OCI-LY1 (cell line): ENCODE measurements around the gene MEGF8.

Source experiments
- EZH2 ChIP-seq: fragments of 200-600 bp; sonication (generic), shearing (Covaris generic); IDR thresholded peaks from 2 replicates; pipeline ENCODE4 v1.8.0; 2017; ENCODE audit warnings: borderline replicate concordance, mixed run types, mild to moderate bottlenecking, antibody characterized with exemption, low read length, moderate library complexity, mixed read lengths
- TF ChIP-seq, protein P1 (sequence below): fragments of 200-600 bp; sonication (generic), shearing (Covaris generic); IDR thresholded peaks from 2 replicates; pipeline ENCODE4 v1.5.1; 2017; ENCODE audit warnings: mild to moderate bottlenecking, antibody characterized with exemption, low read length, moderate library complexity, mixed read lengths

- TF ChIP-seq, protein P1, sequence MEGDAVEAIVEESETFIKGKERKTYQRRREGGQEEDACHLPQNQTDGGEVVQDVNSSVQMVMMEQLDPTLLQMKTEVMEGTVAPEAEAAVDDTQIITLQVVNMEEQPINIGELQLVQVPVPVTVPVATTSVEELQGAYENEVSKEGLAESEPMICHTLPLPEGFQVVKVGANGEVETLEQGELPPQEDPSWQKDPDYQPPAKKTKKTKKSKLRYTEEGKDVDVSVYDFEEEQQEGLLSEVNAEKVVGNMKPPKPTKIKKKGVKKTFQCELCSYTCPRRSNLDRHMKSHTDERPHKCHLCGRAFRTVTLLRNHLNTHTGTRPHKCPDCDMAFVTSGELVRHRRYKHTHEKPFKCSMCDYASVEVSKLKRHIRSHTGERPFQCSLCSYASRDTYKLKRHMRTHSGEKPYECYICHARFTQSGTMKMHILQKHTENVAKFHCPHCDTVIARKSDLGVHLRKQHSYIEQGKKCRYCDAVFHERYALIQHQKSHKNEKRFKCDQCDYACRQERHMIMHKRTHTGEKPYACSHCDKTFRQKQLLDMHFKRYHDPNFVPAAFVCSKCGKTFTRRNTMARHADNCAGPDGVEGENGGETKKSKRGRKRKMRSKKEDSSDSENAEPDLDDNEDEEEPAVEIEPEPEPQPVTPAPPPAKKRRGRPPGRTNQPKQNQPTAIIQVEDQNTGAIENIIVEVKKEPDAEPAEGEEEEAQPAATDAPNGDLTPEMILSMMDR, result no peak
- TF ChIP-seq EZH2, result no peak
These were observed 95.7 kb downstream of the MEGF8 start for GRCh38 chr19:42421101-42421500.
